Adrenal gland (tissue), 5 donors: Measurements from ENCODE around the gene XIRP2.

Experiments
- CTCF ChIP-seq, 6 experiments: fragments of 450-650 bp in 4 of 6; fragments of 200-600 bp in 2 of 6; sonication (generic) in 1 of 6; IDR thresholded peaks; 1 replicate in 5 of 6; 2 replicates in 1 of 6; pipeline versions ENCODE4 v1.5.1 to v1.8.0; 2016 to 2021; ENCODE audit warnings: antibody characterized with exemption in 6 of 6, mild to moderate bottlenecking in 2 of 6, moderate library complexity in 1 of 6
- POLR2A ChIP-seq, 2 donors: fragments of 450-650 bp; IDR thresholded peaks; one replicate each; pipeline ENCODE4 v1.6.1; 2017; ENCODE audit warnings: antibody characterized with exemption in 2 of 2, mild to moderate bottlenecking in 2 of 2, moderate library complexity in 1 of 2
- donor health status: DM: no; HTN: no; CAD: no.

- TF ChIP-seq CTCF (IDR thresholded peaks at IDR 0.05) (no peak), POLR2A (IDR thresholded peaks at IDR 0.05) (no peak)
Measured at GRCh38 chr2:167028503-167028902, 140.2 kb downstream of the XIRP2 start.
